CD4-positive, alpha-beta memory T cell (primary cell): ENCODE measurements around the gene EIF4H. TPM values are rescaled to one million over a fixed set of nuclear protein-coding genes. Genes with fewer than 3 reads are reported as not detected.
"Not testable (repeated sequence)": the region's sequence is repeated elsewhere in the genome, so short reads cannot be mapped to it uniquely, and the experiment has no call there.

Experiments used
- CTCF ChIA-PET: fragments of 350-600 bp; sonication (Branson Sonifier 250); formaldehyde crosslinking; loops from one replicate; lab custom pipeline; 2021; ENCODE audit warnings: inconsistent platforms; ENCODE audit not compliant: partially characterized antibody; lab: Charles Lee
- POLR2A ChIA-PET: fragments of 350-600 bp; sonication (Branson Sonifier 250); formaldehyde crosslinking; loops from one replicate; lab custom pipeline; 2021; ENCODE audit not compliant: partially characterized antibody; lab: Charles Lee
- DNase-seq, 5 donors: peaks; one replicate each; pipeline versions ENCODE4 v3.0.0 to v3.0.0-alpha.2; 2020 to 2022; ENCODE audit warnings: mixed read lengths in 1 of 5
- H3K27ac ChIP-seq: one replicate; pipeline ENCODE4 v1.7.0; 2013; ENCODE audit warnings: low read depth, low read length
- H3K27me3 ChIP-seq: 2 replicates; pipeline ENCODE4 v1.7.0; 2013; ENCODE audit warnings: mild to moderate bottlenecking, low read length, moderate library complexity; ENCODE audit not compliant: insufficient read depth
- H3K36me3 ChIP-seq: 2 replicates; pipeline ENCODE4 v1.7.0; 2013; ENCODE audit warnings: mild to moderate bottlenecking, low read length, moderate library complexity; ENCODE audit not compliant: insufficient read depth
- H3K4me1 ChIP-seq: 2 replicates; pipeline ENCODE4 v1.7.0; 2013; ENCODE audit warnings: mild to moderate bottlenecking, low read length, moderate library complexity; ENCODE audit not compliant: insufficient read depth
- H3K4me3 ChIP-seq, 2 donors: one replicate each; pipeline ENCODE4 v1.7.0; 2013; ENCODE audit warnings: low read length in 2 of 2, mild to moderate bottlenecking in 1 of 2
- H3K9me3 ChIP-seq, 2 donors: one replicate each; pipeline ENCODE4 v1.7.0; 2013; ENCODE audit warnings: low read length in 2 of 2, control low read depth in 1 of 2; ENCODE audit not compliant: control insufficient read depth in 1 of 2
- H3K27ac Mint-ChIP-seq, 7 donors: one replicate each; pipeline ENCODE4 v1.8.0; 2020 to 2021; ENCODE audit warnings: mixed read lengths in 7 of 7, mild to moderate bottlenecking in 6 of 7, inconsistent platforms in 3 of 7, moderate library complexity in 3 of 7
- H3K27me3 Mint-ChIP-seq, 2 donors: one replicate each; pipeline ENCODE4 v1.8.0; 2020 to 2021; ENCODE audit warnings: mixed read lengths in 2 of 2
- H3K36me3 Mint-ChIP-seq, 2 donors: one replicate each; pipeline ENCODE4 v1.8.0; 2020 to 2021; ENCODE audit warnings: mixed read lengths in 2 of 2, inconsistent platforms in 1 of 2, mild to moderate bottlenecking in 1 of 2
- H3K4me1 Mint-ChIP-seq, 4 donors: one replicate each; pipeline ENCODE4 v1.8.0; 2020 to 2021; ENCODE audit warnings: mixed read lengths in 4 of 4, mild to moderate bottlenecking in 1 of 4
- H3K4me3 Mint-ChIP-seq, 8 donors: one replicate each; pipeline ENCODE4 v1.8.0; 2020 to 2021; ENCODE audit warnings: mixed read lengths in 8 of 8, mild to moderate bottlenecking in 7 of 8, moderate library complexity in 6 of 8, inconsistent platforms in 3 of 8
- H3K9me3 Mint-ChIP-seq, 8 donors: one replicate each; pipeline ENCODE4 v1.8.0; 2020 to 2021; ENCODE audit warnings: mixed read lengths in 8 of 8, mild to moderate bottlenecking in 5 of 8, inconsistent platforms in 3 of 8, moderate library complexity in 1 of 8
- intact Hi-C: fragments of 100-400 bp; cut with micrococcal nuclease; formaldehyde crosslinking; loops from one replicate; pipeline ENCODE4 v1.15.1; 2023
- polyA plus RNA-seq, 2 donors: library from polyadenylated mRNA; unstranded; fragments of 300-500 nt; fragmentation: Illumina TruSeq; gene quantifications; one replicate each; pipeline ENCODE4 v1.2.3, GENCODE V29; 2021
- total RNA-seq, 2 experiments: library from RNA; stranded (reverse); gene quantifications; one replicate each; pipeline ENCODE4 v1.2.3, GENCODE V29; 2021

Gene EIF4H
- total and polyA plus RNA-seq, 4 experiments from 2014 or later, result 167 to 316 (median 196) TPM

- DNase-seq, H3K27me3 ChIP-seq: not testable (repeated sequence)
Observed at GRCh38 chr7:74195139-74195860, 21.1 kb downstream of the EIF4H start.

GRCh38 chr7:74195968-74196654 is 22.0 kb downstream of the EIF4H start:
- H3K4me3 Mint-ChIP-seq, H3K27ac ChIP-seq, H3K27me3 Mint-ChIP-seq, CTCF ChIA-PET, H3K9me3 ChIP-seq, H3K27me3 ChIP-seq, H3K4me3 ChIP-seq, DNase-seq, intact Hi-C loops, POLR2A ChIA-PET, H3K4me1 ChIP-seq, H3K4me1 Mint-ChIP-seq, H3K9me3 Mint-ChIP-seq: not testable (repeated sequence)
- peaks cover 45% of the 10 kb centered on the region for H3K36me3 ChIP-seq
- Mint-ChIP-seq H3K36me3 (peaks cover 32 to 56% of the 10 kb centered on the region in 2 donors), H3K27ac (peak overlapping the region in 1 of 7 donors; percentile 8)

More at GRCh38 chr7:74195139-74195860, 21.1 kb downstream of the EIF4H start:
- H3K4me1 Mint-ChIP-seq, H3K27me3 Mint-ChIP-seq, CTCF ChIA-PET, H3K4me3 Mint-ChIP-seq, POLR2A ChIA-PET, H3K27ac ChIP-seq, intact Hi-C loops, H3K4me3 ChIP-seq, H3K9me3 Mint-ChIP-seq, H3K4me1 ChIP-seq, H3K9me3 ChIP-seq: not testable (repeated sequence)
- H3K36me3 ChIP-seq, result peaks cover 52% of the 10 kb centered on the region
- Mint-ChIP-seq H3K27ac (peak overlapping the region in 2 of 7 donors; percentile 64 to 79), H3K36me3 (peaks cover 36 to 63% of the 10 kb centered on the region in 2 donors)

GRCh38 chr7:74197449-74198124 is 23.4 kb downstream of the EIF4H start:
- Mint-ChIP-seq H3K4me3 (no peak overlapping the region), H3K9me3 (peaks cover 0 to 3% (median 0%) of the 10 kb centered on the region in 8 donors), H3K27ac (peak overlapping the region in 2 of 7 donors; percentile 7 to 69), H3K4me1 (peaks cover 0 to 2% (median under 1%) of the 10 kb centered on the region in 4 donors), H3K27me3 (no peaks in the 10 kb centered on the region), H3K36me3 (peaks cover 29 to 45% of the 10 kb centered on the region in 2 donors)
- Histone ChIP-seq H3K4me3 (no peak overlapping the region), H3K4me1 (no peaks in the 10 kb centered on the region), H3K27me3 (no peaks in the 10 kb centered on the region), H3K9me3 (no peaks in the 10 kb centered on the region), H3K36me3 (peaks cover 34% of the 10 kb centered on the region), H3K27ac (no peak overlapping the region)
- ChIA-PET CTCF (interaction anchor here (1.8 kb wide), 1 partner anchor 171 kb away, joined by 5 read pairs; no protein-coding TSS in a partner anchor), POLR2A (interaction anchor here (0.6 to 2.1 kb wide), 2 partner anchors 23 to 204 kb away, joined by 4 to 6 read pairs; no protein-coding TSS in a partner anchor)
- no peak for DNase-seq
- intact Hi-C loops, result no loop called here

- intact Hi-C loops, result loop anchor here (10.0 kb wide), 1 partner anchor 365 kb away; no protein-coding TSS in a partner anchor
- Histone ChIP-seq H3K4me1 (no peaks in the 10 kb centered on the region), H3K4me3 (no peak overlapping the region), H3K27ac (no peak overlapping the region), H3K36me3 (peaks cover 12% of the 10 kb centered on the region), H3K27me3 (no peaks in the 10 kb centered on the region), H3K9me3 (no peaks in the 10 kb centered on the region)
- Mint-ChIP-seq H3K4me1 (peaks cover 0 to 4% (median 4%) of the 10 kb centered on the region in 4 donors), H3K4me3 (no peak overlapping the region), H3K36me3 (peaks cover 13 to 24% of the 10 kb centered on the region in 2 donors), H3K27me3 (no peaks in the 10 kb centered on the region), H3K9me3 (no peaks in the 10 kb centered on the region), H3K27ac (peak overlapping the region in 2 of 7 donors; percentile 36 to 43)
- ChIA-PET CTCF (interaction anchor here (1.5 to 1.8 kb wide), 3 partner anchors 17 to 201 kb away, joined by 3 to 7 read pairs (median 5); no protein-coding TSS in a partner anchor), POLR2A (interaction anchor here (2.1 kb wide), 1 partner anchor 25 kb away, joined by 4 read pairs; no protein-coding TSS in a partner anchor)
- DNase-seq, result no peak
Observed at GRCh38 chr7:74199551-74200355, 25.6 kb downstream of the EIF4H start.

GRCh38 chr7:74202841-74203556 is 28.8 kb downstream of the EIF4H start:
- Mint-ChIP-seq H3K27me3 (no peaks in the 10 kb centered on the region), H3K9me3 (peaks cover 0 to 2% (median 0%) of the 10 kb centered on the region in 8 donors), H3K27ac (peak overlapping the region in 1 of 7 donors; percentile 16), H3K4me3 (no peak overlapping the region), H3K36me3 (peaks cover 0 to 1% of the 10 kb centered on the region in 2 donors), H3K4me1 (peaks cover 2 to 11% (median 8%) of the 10 kb centered on the region in 4 donors)
- Histone ChIP-seq H3K4me3 (no peak overlapping the region), H3K4me1 (peaks cover 7% of the 10 kb centered on the region), H3K27me3 (no peaks in the 10 kb centered on the region), H3K9me3 (no peaks in the 10 kb centered on the region), H3K27ac (no peak overlapping the region), H3K36me3 (no peaks in the 10 kb centered on the region)
- intact Hi-C loops, result loop anchor here (1.0 to 10.0 kb wide), 2 partner anchors 136 to 362 kb away; no protein-coding TSS in a partner anchor
- ChIA-PET POLR2A (no interaction called here), CTCF (interaction anchor here (1.0 to 7.1 kb wide), 3 partner anchors 9 to 200 kb away, joined by 3 to 174 read pairs (median 4); no protein-coding TSS in a partner anchor)
- DNase-seq, result no peak
